Retina (tissue), 1 donor: ENCODE measurements around the gene TMEM219.

ENCODE experiments used
- DNase-seq: peaks from one replicate; pipeline ENCODE4 v3.0.0-alpha.2; 2016

TMEM219 gene

DNA sequence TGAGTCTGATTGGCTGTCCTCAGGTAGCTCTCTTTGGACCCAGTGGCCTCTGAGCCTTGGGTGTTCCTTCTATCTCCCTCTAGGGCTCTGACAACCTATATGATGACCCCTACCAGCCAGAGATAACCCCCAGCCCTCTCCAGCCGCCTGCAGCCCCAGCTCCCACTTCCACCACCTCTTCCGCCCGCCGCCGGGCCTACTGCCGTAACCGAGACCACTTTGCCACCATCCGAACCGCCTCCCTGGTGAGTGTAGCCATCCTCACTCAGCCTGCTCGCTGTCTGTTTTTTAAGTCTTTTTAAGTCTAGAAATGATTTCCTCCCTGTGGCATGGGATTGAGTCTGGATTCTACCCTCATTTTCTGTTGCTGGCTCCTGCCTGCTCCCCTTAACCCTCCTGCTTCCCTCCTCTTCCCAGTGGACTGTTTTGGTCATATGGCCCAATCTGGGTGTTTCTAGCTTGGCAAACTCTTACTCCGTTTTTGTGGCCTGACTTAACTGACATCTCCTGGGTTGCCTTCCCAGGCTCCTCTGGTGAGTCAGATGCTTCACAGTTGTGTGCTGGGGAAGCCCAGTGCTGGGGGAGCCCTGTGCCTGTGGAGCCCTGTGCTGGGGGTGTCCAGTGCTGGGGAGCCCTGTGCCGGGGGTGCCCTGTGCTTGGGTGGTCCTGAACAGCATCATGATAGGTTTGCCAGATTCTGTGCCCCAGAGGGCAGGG is 21.7 kb downstream of the TMEM219 start:
- no peak for DNase-seq

DNA sequence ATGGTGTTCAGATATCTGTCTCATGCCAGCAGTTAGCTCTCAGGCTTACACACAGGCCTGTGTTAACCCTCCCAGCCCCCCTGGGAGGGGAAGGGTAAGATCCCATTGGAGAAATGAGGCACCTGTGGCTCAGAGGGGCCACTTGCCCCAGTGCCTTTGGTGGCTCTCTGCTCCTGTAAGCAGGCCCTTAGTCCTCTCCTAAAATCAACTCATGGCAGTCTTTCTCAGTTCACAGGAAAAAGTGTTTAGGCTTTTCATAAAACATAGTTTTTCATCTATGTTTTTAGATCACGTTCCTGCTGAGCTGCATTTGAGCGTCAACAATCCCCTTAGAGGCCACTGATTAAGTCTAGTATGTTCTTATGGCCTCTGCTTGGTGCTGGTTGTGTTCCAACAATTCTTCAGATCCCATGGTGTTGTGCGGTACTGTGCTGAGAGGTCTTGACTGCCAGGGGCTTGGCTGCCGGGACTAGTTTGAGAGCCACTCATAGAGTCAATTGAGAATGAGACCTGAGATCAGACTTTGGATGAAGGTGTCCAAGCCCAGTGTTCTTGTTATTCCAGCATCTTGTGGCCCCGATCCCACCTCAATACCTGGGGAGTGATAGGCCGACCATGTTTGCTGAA is 22.4 kb downstream of the TMEM219 start:
- no peak for DNase-seq

DNA sequence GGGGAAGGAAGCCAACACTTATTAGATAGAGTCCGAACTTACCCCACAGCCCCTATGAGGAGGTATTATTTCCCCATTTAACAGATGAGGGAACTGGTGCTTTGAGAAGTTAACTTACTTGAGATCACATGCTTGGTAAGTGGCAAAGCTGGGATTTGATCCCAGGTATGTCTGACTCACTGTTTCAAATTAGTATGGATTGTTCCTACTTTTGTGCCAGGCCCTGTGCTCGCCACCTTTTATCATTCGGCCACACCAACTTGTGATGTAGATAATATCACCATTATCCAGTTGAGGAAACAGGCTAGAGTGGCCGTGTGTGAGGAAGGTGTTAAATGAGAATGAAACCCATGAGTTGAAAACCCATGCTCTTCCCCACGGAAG is 22.9 kb downstream of the TMEM219 start:
- no peak for DNase-seq

DNA sequence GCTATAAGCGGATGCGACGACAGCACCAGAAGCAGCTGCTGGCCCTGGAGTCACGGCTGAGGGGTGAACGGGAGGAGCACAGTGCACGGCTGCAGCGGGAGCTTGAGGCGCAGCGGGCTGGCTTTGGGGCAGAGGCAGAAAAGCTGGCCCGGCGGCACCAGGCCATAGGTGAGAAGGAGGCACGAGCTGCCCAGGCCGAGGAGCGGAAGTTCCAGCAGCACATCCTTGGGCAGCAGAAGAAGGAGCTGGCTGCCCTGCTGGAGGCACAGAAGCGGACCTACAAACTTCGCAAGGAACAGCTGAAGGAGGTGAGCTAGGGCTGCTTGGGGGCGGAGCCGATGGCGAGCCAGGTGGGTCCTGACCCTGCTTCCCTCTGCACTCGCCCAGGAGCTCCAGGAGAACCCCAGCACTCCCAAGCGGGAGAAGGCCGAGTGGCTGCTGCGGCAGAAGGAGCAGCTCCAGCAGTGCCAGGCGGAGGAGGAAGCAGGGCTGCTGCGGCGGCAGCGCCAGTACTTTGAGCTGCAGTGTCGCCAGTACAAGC is 23.5 kb downstream of the TMEM219 start:
- DNase-seq, result no peak

DNA sequence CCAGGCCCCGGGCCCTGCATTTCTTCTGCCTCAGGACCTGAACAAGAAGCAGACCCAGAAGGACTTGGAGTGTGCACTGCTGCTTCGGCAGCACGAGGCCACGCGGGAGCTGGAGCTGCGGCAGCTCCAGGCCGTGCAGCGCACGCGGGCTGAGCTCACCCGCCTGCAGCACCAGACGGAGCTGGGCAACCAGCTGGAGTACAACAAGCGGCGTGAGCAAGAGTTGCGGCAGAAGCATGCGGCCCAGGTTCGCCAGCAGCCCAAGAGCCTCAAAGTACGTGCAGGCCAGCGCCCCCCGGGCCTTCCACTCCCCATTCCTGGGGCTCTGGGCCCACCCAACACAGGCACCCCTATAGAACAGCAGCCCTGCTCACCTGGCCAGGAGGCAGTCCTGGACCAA is 24.4 kb downstream of the TMEM219 start:
- DNase-seq, result no peak

DNA sequence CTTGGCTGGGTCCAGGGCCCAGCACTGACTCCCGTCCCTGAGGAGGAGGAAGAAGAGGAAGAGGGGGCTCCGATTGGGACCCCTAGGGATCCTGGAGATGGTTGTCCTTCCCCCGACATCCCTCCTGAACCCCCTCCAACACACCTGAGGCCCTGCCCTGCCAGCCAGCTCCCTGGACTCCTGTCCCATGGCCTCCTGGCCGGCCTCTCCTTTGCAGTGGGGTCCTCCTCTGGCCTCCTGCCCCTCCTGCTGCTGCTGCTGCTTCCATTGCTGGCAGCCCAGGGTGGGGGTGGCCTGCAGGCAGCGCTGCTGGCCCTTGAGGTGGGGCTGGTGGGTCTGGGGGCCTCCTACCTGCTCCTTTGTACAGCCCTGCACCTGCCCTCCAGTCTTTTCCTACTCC is 25.1 kb downstream of the TMEM219 start:
- no peak for DNase-seq

DNA sequence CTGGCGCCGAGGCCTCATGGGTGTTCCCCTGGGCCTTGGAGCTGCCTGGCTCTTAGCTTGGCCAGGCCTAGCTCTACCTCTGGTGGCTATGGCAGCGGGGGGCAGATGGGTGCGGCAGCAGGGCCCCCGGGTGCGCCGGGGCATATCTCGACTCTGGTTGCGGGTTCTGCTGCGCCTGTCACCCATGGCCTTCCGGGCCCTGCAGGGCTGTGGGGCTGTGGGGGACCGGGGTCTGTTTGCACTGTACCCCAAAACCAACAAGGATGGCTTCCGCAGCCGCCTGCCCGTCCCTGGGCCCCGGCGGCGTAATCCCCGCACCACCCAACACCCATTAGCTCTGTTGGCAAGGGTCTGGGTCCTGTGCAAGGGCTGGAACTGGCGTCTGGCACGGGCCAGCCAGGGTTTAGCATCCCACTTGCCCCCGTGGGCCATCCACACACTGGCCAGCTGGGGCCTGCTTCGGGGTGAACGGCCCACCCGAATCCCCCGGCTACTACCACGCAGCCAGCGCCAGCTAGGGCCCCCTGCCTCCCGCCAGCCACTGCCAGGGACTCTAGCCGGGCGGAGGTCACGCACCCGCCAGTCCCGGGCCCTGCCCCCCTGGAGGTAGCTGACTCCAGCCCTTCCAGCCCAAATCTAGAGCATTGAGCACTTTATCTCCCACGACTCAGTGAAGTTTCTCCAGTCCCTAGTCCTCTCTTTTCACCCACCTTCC is 25.6 kb downstream of the TMEM219 start:
- no peak for DNase-seq

DNA sequence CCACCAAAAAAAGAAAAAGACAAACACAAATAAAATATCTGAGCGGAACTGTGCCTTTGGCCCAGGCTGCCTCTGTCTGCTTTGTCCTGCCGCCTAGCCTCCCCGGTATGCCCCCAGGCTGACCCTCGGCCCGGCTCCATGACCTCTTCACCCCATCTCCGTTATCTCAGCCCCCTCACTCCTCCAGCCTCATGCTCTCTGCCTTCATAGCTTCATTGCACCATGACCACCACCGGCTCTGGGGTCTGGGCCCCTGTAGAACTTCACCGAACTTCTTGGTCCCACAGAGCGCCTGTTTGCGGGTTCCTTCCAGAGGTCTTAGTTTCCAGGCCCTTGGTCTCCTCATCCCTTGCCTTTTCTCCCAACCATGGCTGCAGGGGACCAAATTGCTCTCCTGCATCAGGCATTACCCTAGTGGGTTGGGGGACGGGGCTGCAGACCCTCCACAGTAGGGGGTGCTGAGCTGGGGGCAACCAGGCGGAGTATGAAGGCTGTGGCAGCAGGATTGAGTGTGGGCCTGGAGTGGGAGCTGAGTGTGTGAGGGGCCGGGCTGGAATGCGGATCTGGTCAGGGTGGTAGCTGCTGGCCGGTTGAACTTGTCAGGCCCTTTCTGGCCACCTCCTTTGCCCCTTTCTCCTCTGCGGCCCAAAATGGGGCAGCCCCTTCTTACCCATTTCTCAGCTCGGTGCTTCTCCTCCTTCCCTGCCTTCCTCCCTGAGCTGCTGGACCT is 26.6 kb downstream of the TMEM219 start:
- no peak for DNase-seq

DNA sequence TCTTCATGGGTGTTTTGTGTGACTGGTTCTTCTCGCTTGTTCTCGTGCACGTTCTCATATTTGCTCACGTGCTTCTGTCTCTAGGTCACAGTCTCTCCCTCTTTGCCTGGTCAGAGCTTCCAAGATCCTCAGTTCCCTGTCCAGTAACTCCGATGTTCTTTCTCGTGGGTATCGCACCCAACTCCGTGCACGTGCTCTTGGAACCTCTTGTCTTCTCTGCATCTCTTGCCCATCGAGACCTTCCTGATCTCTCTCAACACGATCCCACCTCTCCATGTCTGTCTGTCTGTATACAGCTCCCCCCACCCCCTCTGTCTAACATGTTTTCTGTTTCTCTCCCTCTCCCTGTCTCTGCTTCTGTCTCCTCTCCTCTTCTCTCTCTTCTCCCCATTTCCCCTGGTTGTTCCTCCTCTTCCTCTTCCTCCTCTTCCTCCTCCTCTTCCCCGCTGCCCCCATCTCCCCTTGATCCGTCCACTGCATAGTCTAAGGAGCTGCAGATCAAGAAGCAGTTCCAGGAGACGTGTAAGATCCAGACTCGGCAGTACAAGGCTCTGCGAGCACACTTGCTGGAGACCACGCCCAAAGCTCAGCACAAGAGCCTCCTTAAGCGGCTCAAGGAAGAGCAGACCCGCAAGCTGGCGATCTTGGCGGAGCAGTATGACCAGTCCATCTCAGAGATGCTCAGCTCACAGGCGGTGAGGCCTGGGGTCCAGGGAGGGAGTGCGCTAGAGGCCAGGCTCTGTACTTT is 27.4 kb downstream of the TMEM219 start:
- DNase-seq, result no peak

DNA sequence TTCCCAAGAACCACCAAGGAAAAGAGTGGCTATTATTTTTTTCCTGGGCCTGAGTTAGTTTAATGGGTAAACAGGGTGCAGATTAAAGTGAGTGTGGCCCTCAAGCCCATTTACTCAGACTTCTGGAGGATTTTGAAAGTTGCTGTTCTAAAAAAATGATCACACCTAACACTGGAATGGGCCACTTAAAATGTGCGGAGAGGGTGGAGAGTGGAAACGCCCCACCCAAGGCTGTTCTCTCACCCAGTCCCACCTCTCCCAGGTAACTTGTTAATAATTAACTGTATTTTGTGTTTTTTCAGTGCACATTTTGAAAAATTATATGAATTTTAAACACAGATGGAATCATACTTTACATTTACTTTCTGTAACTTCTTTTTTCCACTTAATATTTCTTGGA is 28.2 kb downstream of the TMEM219 start:
- DNase-seq, result no peak

DNA sequence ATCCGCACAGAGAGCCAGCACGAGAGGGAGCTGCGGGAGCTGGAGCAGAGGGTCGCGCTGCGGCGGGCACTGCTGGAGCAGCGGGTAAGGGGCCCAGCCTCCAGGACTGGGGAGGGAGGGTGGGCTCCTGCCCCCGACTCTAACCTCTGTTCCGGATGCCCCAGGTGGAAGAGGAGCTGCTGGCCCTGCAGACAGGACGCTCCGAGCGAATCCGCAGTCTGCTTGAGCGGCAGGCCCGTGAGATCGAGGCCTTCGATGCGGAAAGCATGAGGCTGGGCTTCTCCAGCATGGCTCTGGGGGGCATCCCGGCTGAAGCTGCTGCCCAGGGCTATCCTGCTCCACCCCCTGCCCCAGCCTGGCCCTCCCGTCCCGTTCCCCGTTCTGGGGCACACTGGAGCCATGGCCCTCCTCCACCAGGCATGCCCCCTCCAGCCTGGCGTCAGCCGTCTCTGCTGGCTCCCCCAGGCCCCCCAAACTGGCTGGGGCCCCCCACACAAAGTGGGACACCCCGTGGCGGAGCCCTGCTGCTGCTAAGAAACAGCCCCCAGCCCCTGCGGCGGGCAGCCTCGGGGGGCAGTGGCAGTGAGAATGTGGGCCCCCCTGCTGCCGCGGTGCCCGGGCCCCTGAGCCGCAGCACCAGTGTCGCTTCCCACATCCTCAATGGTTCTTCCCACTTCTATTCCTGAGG is 29.1 kb downstream of the TMEM219 start:
- no peak for DNase-seq

DNA sequence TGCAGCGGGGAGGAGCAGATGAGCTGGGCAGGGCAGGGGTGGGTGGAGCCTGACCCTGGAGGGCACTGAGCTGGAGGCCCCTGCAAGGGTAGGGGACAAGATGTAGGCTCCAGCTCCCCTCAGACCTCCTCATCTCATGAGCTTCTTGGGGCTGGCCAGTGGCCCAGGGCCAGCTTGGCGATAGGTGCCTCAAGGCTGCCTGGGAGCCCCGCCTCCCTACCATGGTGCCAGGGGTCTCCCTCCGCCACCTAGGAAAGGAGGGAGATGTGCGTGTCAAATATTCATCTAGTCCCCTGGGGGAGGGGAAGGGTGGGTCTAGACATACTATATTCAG is 29.7 kb downstream of the TMEM219 start:
- DNase-seq, result no peak

DNA sequence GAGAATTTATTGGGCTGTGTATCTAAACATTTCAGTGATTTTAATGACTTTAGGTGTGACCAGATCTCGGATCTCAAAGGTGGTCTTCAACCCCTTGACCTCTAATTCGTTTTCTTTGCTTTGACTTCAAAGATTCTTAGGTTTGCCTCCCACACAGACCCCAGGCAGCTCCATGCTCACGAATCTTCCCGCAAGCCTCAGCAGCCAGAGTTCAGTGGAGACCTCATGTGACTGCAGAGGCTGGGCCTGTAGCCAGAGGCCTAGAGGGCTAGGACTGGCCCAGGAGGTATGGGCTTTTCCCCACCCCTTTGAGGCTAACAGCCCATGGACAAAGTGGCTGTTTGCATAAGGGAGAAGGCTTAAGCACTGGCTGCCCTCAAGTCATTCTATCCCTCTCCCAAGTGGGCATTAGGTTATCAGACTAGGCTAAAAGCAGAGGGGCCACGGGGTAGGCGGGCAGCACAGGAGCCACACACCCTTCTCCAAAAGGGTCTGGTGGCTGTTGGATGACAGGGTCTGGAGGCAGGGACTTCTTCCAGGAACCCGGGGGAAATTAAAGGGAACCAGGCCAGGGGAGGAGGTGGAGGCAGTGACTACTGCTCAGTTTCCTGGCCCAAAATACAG is 30.6 kb downstream of the TMEM219 start:
- DNase-seq, result no peak

DNA sequence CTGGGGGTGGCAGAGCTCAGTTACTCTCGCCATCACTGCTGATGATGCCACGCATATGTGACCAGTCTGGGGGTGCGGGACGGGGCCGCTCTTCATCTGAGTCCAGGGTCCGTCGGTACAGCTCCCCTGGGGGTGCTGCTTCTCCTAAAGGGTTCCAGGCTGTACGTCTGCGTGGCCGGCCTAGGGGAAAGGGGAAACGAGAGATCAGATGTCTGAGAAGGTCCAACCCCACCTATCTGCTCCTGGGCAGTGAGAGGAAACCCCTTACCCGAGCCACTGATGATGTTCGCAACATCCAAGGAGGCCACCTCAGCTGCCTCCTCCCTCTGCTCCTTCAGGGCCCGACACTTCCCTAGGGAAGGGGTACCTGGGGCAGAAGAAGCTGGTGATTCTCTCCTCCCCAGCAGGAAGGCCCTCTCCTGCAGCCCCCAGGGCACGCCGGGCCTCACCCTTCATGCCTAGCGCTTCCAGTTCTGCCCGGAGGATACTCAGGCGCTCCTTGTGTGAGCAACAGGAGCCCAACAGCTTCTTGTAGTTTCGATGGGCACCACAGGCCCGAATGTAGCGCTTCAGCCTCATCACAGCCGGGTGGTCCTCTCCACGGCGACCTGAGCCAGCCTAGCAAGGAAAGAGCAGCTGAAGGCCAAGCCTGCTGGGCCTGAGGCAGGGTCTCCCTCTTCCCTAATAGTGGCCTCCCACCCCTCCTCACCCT is 31.5 kb downstream of the TMEM219 start:
- DNase-seq, result no peak

DNA sequence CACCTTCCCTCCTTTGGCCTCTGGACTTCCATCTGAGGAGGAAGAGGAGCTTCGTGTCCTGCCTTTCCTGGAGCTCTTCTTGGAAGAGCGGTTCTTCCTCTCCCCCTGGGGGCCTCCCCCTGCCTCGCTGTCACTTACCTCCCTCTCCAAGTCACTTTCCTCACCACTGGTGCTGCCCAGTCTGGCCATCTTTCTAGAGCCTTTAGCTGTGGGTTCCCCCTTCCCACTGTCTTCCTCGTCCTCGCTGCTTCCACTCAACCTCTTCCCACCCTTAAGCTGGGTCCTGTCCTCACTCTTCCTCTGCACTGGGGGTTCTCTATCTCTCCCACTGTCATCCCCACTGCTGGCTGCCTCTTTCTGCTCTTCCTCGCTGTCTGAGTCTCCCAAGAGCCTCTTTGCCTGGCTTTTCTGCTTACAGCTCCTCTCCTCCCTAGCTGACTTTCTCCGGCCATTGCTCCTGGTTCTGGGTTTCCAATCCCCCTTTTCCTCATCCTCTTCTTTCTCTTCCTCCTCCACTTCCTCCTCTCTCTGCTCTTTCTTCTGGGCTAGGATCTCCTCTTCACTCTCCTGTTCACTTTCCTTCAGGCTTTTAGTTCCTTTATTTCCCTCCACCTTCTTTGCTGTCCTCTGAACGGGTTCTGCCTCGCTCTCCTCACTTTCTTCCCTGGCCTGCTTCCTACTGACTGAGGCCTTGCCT is 32.2 kb downstream of the TMEM219 start:
- DNase-seq, result no peak

DNA sequence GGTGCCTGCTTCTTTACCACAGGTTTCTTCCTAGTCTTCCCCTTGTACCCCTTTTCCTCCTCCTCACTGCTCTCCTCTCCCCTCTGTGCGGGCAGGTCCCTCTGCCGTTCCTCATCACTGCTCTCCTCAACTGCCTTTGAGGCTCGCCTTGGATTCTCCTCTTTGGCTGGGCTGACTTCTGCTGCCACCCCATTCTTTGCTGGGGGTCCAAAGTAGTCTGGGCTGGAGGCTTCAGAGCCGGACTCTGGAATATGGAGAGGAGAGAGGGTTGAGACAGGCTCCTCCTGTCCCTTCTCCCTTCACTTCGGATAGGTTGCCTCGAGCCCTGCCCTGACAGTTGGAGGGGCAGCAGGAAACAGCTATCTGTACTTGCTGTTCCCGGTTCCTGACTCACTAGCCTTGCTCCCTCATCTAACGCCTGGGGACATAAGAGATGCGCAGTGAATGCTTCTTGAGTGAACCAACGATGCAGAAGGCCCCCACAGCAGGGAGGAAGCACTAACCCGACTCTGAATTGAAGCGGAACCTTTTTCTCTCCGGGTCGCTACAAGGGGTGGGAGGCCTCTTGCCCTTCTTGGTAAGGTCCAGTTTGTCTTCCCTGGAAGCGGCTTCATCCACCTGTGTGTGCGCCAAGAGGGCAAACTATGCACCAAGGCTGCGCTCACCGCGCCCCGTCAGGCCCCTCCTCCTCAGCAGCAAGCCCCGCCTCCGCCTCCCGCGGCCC is 32.9 kb downstream of the TMEM219 start:
- DNase-seq, result no peak

DNA sequence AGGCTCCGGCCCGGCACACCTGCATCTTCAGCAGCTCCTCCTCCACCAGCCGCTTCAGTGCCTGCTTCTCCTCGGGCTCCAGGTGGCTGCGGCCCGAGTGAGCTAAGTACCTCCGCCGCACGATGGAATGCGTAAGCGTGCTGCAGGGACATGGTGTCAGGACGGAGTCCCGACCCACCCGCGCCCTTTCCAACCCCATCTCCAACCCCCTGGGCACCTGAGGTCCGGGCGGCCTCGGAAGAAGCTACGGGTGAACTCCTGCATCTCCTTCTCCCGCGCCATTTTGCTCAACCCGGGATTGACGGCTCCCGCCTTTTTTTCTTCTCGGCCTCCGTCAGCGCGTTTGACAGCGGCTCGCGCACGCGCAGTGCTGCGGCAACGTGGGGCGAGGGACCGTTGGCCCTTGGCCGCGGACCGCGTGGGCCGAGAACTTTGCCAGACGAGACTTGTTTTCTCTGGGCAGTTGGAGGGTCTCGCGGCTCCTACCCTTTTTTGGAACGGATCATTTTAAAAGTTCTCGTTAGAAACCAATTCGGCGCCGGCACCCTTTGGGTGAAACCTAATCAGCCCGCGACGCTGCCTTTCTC is 33.5 kb downstream of the TMEM219 start, which contains the start of gene HIRIP3:
TSS of gene HIRIP3 (minus strand) at position 294 of the 587 bp plus-strand sequence. CDS start at position 282, 12 bp downstream.
- peak; percentile 95 for DNase-seq

DNA sequence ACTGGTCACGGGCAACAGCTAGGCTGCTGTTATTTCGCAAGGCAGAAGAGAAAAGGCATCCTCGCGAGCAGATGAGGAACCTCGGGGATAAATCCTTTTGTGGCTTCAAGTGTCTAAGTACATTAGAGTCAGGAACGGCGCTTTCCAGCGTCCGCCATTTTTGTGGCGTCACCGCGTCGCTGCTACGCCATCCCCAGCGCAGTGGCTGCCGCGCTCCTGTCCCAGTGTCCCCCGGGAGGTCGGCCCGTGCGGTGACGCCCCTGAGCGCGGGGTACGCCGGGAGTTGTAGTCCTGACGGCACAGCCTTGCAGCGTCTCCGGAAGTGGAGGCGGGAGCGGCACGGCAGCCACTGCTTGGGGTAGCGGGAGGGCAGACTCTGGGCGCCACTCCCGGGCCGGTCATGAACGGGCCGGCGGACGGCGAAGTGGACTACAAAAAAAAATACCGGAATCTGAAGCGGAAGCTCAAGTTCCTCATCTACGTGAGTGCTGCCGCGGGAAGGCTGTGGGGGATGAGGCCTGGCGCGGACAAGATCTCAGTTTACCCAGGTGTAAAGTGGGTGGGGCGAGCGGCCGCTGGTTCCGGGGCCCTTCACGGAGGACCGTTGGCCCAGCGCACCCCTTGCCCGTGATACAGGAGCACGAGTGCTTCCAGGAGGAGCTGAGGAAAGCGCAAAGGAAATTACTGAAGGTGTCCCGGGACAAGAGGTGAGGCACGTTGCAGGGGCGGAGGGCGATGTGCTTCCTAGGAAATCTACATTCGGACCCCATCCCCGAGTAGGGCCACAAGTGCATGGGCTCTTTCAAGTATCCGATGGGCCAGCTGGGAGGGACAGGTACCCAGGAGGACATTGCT is 34.3 kb downstream of the TMEM219 start, which contains the start of gene INO80E:
TSS of gene INO80E (plus strand) at position 331 of the 855 bp plus-strand sequence. CDS start at position 401, 70 bp downstream.
- peak; percentile 98 for DNase-seq
